HEK293T (cell line): ENCODE data around the gene RBMS1.

Source experiments
- ARNT ChIP-seq: fragments of 450-650 bp; IDR thresholded peaks from 2 replicates; pipeline ENCODE4 v1.6.1; 2017; ENCODE audit warnings: mild to moderate bottlenecking
- BHLHE40 ChIP-seq: fragments of 450-650 bp; IDR thresholded peaks from 2 replicates; pipeline ENCODE4 v1.6.1; 2016; ENCODE audit warnings: mild to moderate bottlenecking, moderate library complexity, borderline replicate concordance
- CTBP1 ChIP-seq: fragments of 450-650 bp; IDR thresholded peaks from 2 replicates; pipeline ENCODE4 v1.6.1; 2016; ENCODE audit warnings: borderline replicate concordance
- ELF4 ChIP-seq: fragments of 450-650 bp; IDR thresholded peaks from 2 replicates; pipeline ENCODE4 v1.6.1; 2017; ENCODE audit warnings: antibody characterized with exemption
- FOXA1 ChIP-seq: fragments of 450-650 bp; IDR thresholded peaks from 2 replicates; pipeline ENCODE4 v1.6.1; 2016; ENCODE audit warnings: mild to moderate bottlenecking
- LEF1 ChIP-seq: fragments of 450-650 bp; IDR thresholded peaks from 2 replicates; pipeline ENCODE4 v1.6.1; 2017; ENCODE audit warnings: mild to moderate bottlenecking, borderline replicate concordance
- NFRKB ChIP-seq: fragments of 450-650 bp; IDR thresholded peaks from 2 replicates; pipeline ENCODE4 v1.6.1; 2016; ENCODE audit warnings: mild to moderate bottlenecking, moderate library complexity
- SP1 ChIP-seq: fragments of 450-650 bp; IDR thresholded peaks from 2 replicates; pipeline ENCODE4 v1.6.1; 2017

GRCh38 chr2:160345071-160345764 is 148.4 kb downstream of the RBMS1 start:
- TF ChIP-seq FOXA1 (no peak), SP1 (no peak), ELF4 (no peak), BHLHE40 (no peak), ARNT (no peak), NFRKB (no peak), LEF1 (no peak), CTBP1 (no peak)
